Measurements from ENCODE around the gene TRMU. TPM values are rescaled to one million over a fixed set of nuclear protein-coding genes. Genes with fewer than 3 reads are reported as not detected.

Gene TRMU
- total and polyA plus RNA-seq, 2 donors (not counting 3 experiments of a cell fraction or from before 2014, with no cell fraction given) = 42.4 to 65.7 TPM

GRCh38 chr22:46370584-46371291 is 35.2 kb downstream of the TRMU start:
- Histone ChIP-seq H3K36me3 (ENCODE audit: control insufficient read depth in 2 of 2, extremely low read depth in 1 of 2, insufficient read depth in 2 of 2, low read length in 2 of 2) (no peaks in the 10 kb centered on the region), H2AFZ (ENCODE audit: low read depth, low read length) (no peak overlapping the region), H3K4me3 (replicated peaks in 1 of 3; ENCODE audit: insufficient read depth in 1 of 3, low read depth in 1 of 3, low read length in 3 of 3) (no peak overlapping the region), H3K9ac (replicated peaks; ENCODE audit: extremely low read depth, insufficient read depth, low read length) (no peak overlapping the region), H3K9me1 (replicated peaks; ENCODE audit: control insufficient read depth, extremely low read depth, insufficient read depth, low read length) (no peaks in the 10 kb centered on the region), H3K4me2 (ENCODE audit: insufficient read depth, low read length) (no peak overlapping the region), H3K4me1 (ENCODE audit: control insufficient read depth, extremely low read depth, insufficient read depth, low read length) (peaks cover 6% of the 10 kb centered on the region), H3K79me2 (ENCODE audit: control insufficient read depth, insufficient read depth, low read length) (no peaks in the 10 kb centered on the region), H3K27me3 (ENCODE audit: control insufficient read depth in 2 of 2, insufficient read depth in 2 of 2, low read length in 2 of 2) (no peaks in the 10 kb centered on the region), H4K20me1 (replicated peaks; ENCODE audit: control insufficient read depth, extremely low read depth, insufficient read depth, low read length) (no peaks in the 10 kb centered on the region), H3K9me3 (replicated peaks; ENCODE audit: control insufficient read depth, insufficient read depth, low read length) (no peaks in the 10 kb centered on the region), H3K27ac (ENCODE audit: insufficient read depth, low read depth, low read length) (no peak overlapping the region)
- BruUV-seq (replicated peaks) = no TSS peak
- no peak for DNase-seq (ENCODE audit: low read depth, low spot score)
- ChIA-PET CTCF (interaction anchor here (0.5 to 6.2 kb wide), 2 partner anchors 121 to 170 kb away, joined by 3 to 418 read pairs; partner anchors contain the start of gene CELSR1), POLR2A (no interaction called here)
- dilution Hi-C loops (cut with MboI; ENCODE audit: extremely low pct_ligation_motif_present, low sequenced_read_pairs) = no loop called here
- TF ChIP-seq FOS (IDR thresholded peaks at IDR 0.05; ENCODE audit: borderline replicate concordance, insufficient read depth, low read length) = no peak
- TF ChIP-seq GATA2 (IDR thresholded peaks at IDR 0.05; ENCODE audit: insufficient read depth, insufficient read length, low read depth, low read length) = no peak
- no peak for TF ChIP-seq EZH2 (IDR thresholded peaks at IDR 0.05; ENCODE audit: borderline replicate concordance, low read depth, low read length, severe bottlenecking)
- TF ChIP-seq JUN (IDR thresholded peaks at IDR 0.05; ENCODE audit: borderline replicate concordance, insufficient read depth, insufficient read length, low read depth) = no peak
- no peak for TF ChIP-seq MAX (IDR thresholded peaks at IDR 0.05; ENCODE audit: insufficient read depth, insufficient read length)
- intact Hi-C loops (cut with micrococcal nuclease) = no loop called here
- FAIRE-seq = no peak

GRCh38 chr22:46371623-46372226 is 36.2 kb downstream of the TRMU start:
- intact Hi-C loops (cut with micrococcal nuclease) (no loop called here), dilution Hi-C loops (cut with MboI; ENCODE audit: extremely low pct_ligation_motif_present, low sequenced_read_pairs) (no loop called here)
- Histone ChIP-seq H3K4me3 (replicated peaks in 1 of 3; ENCODE audit: insufficient read depth in 1 of 3, low read depth in 1 of 3, low read length in 3 of 3) (no peak overlapping the region), H3K9ac (replicated peaks; ENCODE audit: extremely low read depth, insufficient read depth, low read length) (no peak overlapping the region), H3K9me1 (replicated peaks; ENCODE audit: control insufficient read depth, extremely low read depth, insufficient read depth, low read length) (no peaks in the 10 kb centered on the region), H3K27me3 (ENCODE audit: control insufficient read depth in 2 of 2, insufficient read depth in 2 of 2, low read length in 2 of 2) (no peaks in the 10 kb centered on the region), H3K4me1 (ENCODE audit: control insufficient read depth, extremely low read depth, insufficient read depth, low read length) (peaks cover 6% of the 10 kb centered on the region), H3K4me2 (ENCODE audit: insufficient read depth, low read length) (no peak overlapping the region), H3K27ac (ENCODE audit: insufficient read depth, low read depth, low read length) (no peak overlapping the region), H3K36me3 (ENCODE audit: control insufficient read depth in 2 of 2, extremely low read depth in 1 of 2, insufficient read depth in 2 of 2, low read length in 2 of 2) (no peaks in the 10 kb centered on the region), H4K20me1 (replicated peaks; ENCODE audit: control insufficient read depth, extremely low read depth, insufficient read depth, low read length) (no peaks in the 10 kb centered on the region), H3K9me3 (replicated peaks; ENCODE audit: control insufficient read depth, insufficient read depth, low read length) (no peaks in the 10 kb centered on the region), H3K79me2 (ENCODE audit: control insufficient read depth, insufficient read depth, low read length) (no peaks in the 10 kb centered on the region), H2AFZ (ENCODE audit: low read depth, low read length) (no peak overlapping the region)
- FAIRE-seq = no peak
- DNase-seq (ENCODE audit: low read depth, low spot score) = no peak
- CTCF ChIA-PET = no interaction called here
- no TSS peak for BruUV-seq (replicated peaks)
- TF ChIP-seq POLR2A (IDR thresholded peaks at IDR 0.05; ENCODE audit: low read depth, low read length) (no peak), GATA2 (IDR thresholded peaks at IDR 0.05; ENCODE audit: insufficient read depth, insufficient read length, low read depth, low read length) (no peak), CTCF (IDR thresholded peaks at IDR 0.05; ENCODE audit: extremely low read depth in 1 of 2, insufficient read depth in 1 of 2, low read depth in 1 of 2, low read length in 2 of 2) (no peak)
- POLR2A ChIA-PET = no interaction called here

Measured in endothelial cell of umbilical vein (primary cell).